HL-60 (cell line): Measurements from ENCODE around the gene PAOX.

Source experiments
- CTCF ChIP-seq: IDR thresholded peaks from one replicate; pipeline ENCODE4 v1.5.1; 2011; ENCODE audit warnings: low read length, control low read depth, inconsistent platforms; ENCODE audit not compliant: insufficient read depth
- GABPA ChIP-seq: IDR thresholded peaks from 2 replicates; pipeline ENCODE4 v1.6.1; 2012; ENCODE audit warnings: low read depth
- POLR2AphosphoS5 ChIP-seq: IDR thresholded peaks from 2 replicates; pipeline ENCODE4 v1.6.1; 2012; ENCODE audit warnings: low read depth
- TF ChIP-seq, protein P1 (sequence below): IDR thresholded peaks from 2 replicates; pipeline ENCODE4 v1.6.1; 2012; ENCODE audit warnings: low read depth; ENCODE audit not compliant: insufficient replicate concordance

DNA sequence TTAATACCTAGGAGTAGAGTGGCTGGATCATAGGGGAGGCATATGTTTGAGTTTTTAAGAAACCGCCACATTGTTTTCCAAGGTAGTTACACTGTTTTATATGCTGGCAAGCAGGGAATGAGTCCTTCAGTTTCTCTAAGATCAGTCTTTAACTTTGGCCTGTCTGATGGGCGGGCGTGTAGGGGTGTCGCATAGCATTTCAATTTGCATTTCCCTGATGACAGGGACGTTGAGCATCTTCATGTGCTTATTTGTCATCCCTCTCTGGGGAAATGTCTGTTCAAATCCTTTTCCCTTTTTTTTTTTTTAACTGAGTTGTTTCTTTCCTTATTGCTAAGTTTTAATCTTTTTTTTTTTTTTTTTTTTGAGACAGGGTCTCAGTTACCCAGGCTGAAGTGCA lies 24.7 kb downstream of the PAOX start:
- no peak for TF ChIP-seq CTCF
- no peak for TF ChIP-seq POLR2AphosphoS5
- TF ChIP-seq, protein P1, sequence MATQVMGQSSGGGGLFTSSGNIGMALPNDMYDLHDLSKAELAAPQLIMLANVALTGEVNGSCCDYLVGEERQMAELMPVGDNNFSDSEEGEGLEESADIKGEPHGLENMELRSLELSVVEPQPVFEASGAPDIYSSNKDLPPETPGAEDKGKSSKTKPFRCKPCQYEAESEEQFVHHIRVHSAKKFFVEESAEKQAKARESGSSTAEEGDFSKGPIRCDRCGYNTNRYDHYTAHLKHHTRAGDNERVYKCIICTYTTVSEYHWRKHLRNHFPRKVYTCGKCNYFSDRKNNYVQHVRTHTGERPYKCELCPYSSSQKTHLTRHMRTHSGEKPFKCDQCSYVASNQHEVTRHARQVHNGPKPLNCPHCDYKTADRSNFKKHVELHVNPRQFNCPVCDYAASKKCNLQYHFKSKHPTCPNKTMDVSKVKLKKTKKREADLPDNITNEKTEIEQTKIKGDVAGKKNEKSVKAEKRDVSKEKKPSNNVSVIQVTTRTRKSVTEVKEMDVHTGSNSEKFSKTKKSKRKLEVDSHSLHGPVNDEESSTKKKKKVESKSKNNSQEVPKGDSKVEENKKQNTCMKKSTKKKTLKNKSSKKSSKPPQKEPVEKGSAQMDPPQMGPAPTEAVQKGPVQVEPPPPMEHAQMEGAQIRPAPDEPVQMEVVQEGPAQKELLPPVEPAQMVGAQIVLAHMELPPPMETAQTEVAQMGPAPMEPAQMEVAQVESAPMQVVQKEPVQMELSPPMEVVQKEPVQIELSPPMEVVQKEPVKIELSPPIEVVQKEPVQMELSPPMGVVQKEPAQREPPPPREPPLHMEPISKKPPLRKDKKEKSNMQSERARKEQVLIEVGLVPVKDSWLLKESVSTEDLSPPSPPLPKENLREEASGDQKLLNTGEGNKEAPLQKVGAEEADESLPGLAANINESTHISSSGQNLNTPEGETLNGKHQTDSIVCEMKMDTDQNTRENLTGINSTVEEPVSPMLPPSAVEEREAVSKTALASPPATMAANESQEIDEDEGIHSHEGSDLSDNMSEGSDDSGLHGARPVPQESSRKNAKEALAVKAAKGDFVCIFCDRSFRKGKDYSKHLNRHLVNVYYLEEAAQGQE: no peak
- no peak for TF ChIP-seq GABPA
